ENCODE results near the gene CCDC9B.

DNA sequence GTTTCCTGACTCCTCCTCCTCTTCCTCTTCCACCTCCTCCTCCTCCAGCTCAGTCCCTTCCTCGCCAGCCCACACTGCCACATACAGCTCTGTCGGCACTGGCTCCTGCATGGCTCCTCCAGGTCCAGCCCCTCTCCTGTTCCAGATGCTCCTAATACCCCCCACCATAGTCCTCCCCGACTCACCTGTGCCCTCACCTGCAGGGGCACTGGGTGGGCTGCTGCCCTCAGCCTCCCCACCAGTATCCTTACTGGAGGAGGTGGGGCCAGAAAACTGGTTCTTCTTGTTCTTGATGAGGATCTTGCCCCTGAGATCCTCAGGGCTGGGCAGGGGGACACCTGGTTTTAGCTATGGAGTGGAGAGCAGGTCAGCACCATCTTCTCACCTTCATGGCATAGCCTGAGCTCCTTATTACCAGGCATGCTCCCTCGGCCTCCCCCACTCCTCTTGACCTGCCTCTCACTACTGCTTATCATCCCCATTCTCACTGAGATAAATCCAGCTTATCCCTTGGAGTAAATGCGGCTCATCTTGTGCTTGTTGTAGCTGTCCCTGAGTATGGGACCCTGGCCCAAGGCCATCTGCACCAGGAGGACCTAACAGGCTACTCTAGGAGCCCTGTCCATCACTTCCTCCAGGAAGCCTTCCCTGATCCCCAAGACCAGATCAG lies 44.0 kb downstream of the CCDC9B start:
- TF ChIP-seq EZH2phosphoT487 (IDR thresholded peaks at IDR 0.05; ENCODE audit: insufficient read depth, low read depth) (no peak), EZH2 (IDR thresholded peaks at IDR 0.05; ENCODE audit: insufficient read depth, poor library complexity, severe bottlenecking) (no peak)

All from GM23248 (cell line).